NCI-H345 treated with DMSO at 0.1 percent for 48 hours (cell line): ENCODE measurements around the gene HOXB5.

Experiments used
- DNase-seq: peaks from one replicate; lab custom pipeline; 2025; ENCODE audit not compliant: unreplicated experiment; lab: John Stamatoyannopoulos, UW

The HOXB5 gene

GRCh38 chr17:48630009-48630924 is 36.7 kb upstream of the HOXB5 start:
- DNase-seq, result no peak

GRCh38 chr17:48629411-48629759 is 35.8 kb upstream of the HOXB5 start:
- no peak for DNase-seq

- DNase-seq, result no peak
Observed at GRCh38 chr17:48628649-48629410, 35.3 kb upstream of the HOXB5 start.

GRCh38 chr17:48627623-48628521 is 34.3 kb upstream of the HOXB5 start:
- no peak for DNase-seq

GRCh38 chr17:48627118-48627597 is 33.6 kb upstream of the HOXB5 start:
- no peak for DNase-seq

- DNase-seq, result peak; percentile 18
Observed at GRCh38 chr17:48626245-48627117, 32.9 kb upstream of the HOXB5 start, which contains the start of gene HOXB9. TSS of gene HOXB9 (minus strand) at chr17:48626358. CDS start at chr17:48626269, 89 bp downstream.

- peak; percentile 17 for DNase-seq
Observed at GRCh38 chr17:48625495-48626244, 32.1 kb upstream of the HOXB5 start.

GRCh38 chr17:48624544-48625494 is 31.2 kb upstream of the HOXB5 start:
- DNase-seq, result peak; percentile 19

- no peak for DNase-seq
Observed at GRCh38 chr17:48624118-48624517, 30.5 kb upstream of the HOXB5 start.

- no peak for DNase-seq
Observed at GRCh38 chr17:48623583-48623982, 30.0 kb upstream of the HOXB5 start.

GRCh38 chr17:48622857-48623256 is 29.3 kb upstream of the HOXB5 start:
- DNase-seq, result no peak

GRCh38 chr17:48621410-48622392 is 28.1 kb upstream of the HOXB5 start:
- DNase-seq, result no peak

- DNase-seq, result no peak
Observed at GRCh38 chr17:48620461-48621139, 27.0 kb upstream of the HOXB5 start.

- no peak for DNase-seq
Observed at GRCh38 chr17:48619826-48620449, 26.4 kb upstream of the HOXB5 start.

GRCh38 chr17:48618256-48618896 is 24.8 kb upstream of the HOXB5 start:
- DNase-seq, result peak; percentile 63
